T-cell (primary cell): ENCODE data around the gene SLC51B. TPM values are rescaled to one million over a fixed set of nuclear protein-coding genes. Genes with fewer than 3 reads are reported as not detected.
"Not testable (repeated sequence)": the region's sequence is repeated elsewhere in the genome, so short reads cannot be mapped to it uniquely, and the experiment has no call there.

Experiments used
- ATAC-seq, 4 experiments: fragments of 200-7000 bp in 3 of 4; fragments of 150-1000 bp in 1 of 4; cut with Tn5 transposase; replicated peaks in 1 of 4; 1 replicate in 3 of 4; 2 replicates in 1 of 4; pipeline ENCODE4 v1.10.0; 2021; ENCODE audit warnings: moderate library complexity in 3 of 4, mild to moderate bottlenecking in 2 of 4, moderate number of reproducible peaks in 1 of 4
- CTCF ChIA-PET, 2 donors: fragments of 300-600 bp; sonication (Branson Sonifier 250); formaldehyde crosslinking; loops; one replicate each; lab custom pipeline; 2022; ENCODE audit warnings: antibody characterized with exemption in 2 of 2; lab: Charles Lee
- POLR2A ChIA-PET, 2 donors: fragments of 300-600 bp; sonication (Branson Sonifier 250); formaldehyde crosslinking; loops; one replicate each; lab custom pipeline; 2022; ENCODE audit warnings: antibody characterized with exemption in 2 of 2; lab: Charles Lee
- DNase-seq, 35 experiments: peaks; one replicate each; pipeline versions ENCODE4 v3.0.0 to v3.0.0-alpha.2; 2013 to 2023
- H3K27ac ChIP-seq: one replicate; pipeline ENCODE4 v1.5.1; 2013; ENCODE audit warnings: low read length
- H3K27me3 ChIP-seq, 2 experiments: replicated peaks in 1 of 2; 1 replicate in 1 of 2; 2 replicates in 1 of 2; pipeline versions ENCODE4 v1.6.1 to v1.7.0; 2013; ENCODE audit warnings: low read length in 1 of 2, mixed read lengths in 1 of 2; ENCODE audit not compliant: control insufficient read depth in 2 of 2, insufficient read depth in 2 of 2; ENCODE audit errors: extremely low read depth in 1 of 2
- H3K36me3 ChIP-seq, 2 donors: 1 replicate in 1 of 2; 2 replicates in 1 of 2; pipeline versions ENCODE4 v1.6.1 to v1.7.0; 2013; ENCODE audit warnings: low read length in 1 of 2; ENCODE audit not compliant: control insufficient read depth in 2 of 2, insufficient read depth in 1 of 2; ENCODE audit errors: extremely low read depth in 1 of 2
- H3K4me1 ChIP-seq, 2 experiments: 1 replicate in 1 of 2; 2 replicates in 1 of 2; pipeline versions ENCODE4 v1.6.1 to v1.7.0; 2013; ENCODE audit warnings: low read length in 2 of 2, mixed read lengths in 1 of 2; ENCODE audit not compliant: insufficient read depth in 2 of 2, control insufficient read depth in 1 of 2; ENCODE audit errors: extremely low read depth in 1 of 2
- H3K4me3 ChIP-seq, 2 donors: 1 replicate in 1 of 2; 2 replicates in 1 of 2; pipeline versions ENCODE4 v1.5.1 to v1.7.0; 2013; ENCODE audit warnings: mild to moderate bottlenecking in 2 of 2, low read length in 1 of 2, moderate library complexity in 1 of 2; ENCODE audit not compliant: control insufficient read depth in 1 of 2; ENCODE audit errors: extremely low read depth in 1 of 2
- H3K9me3 ChIP-seq: 2 replicates; pipeline ENCODE4 v1.7.0; 2013
- H3K27ac Mint-ChIP-seq, 2 donors: one replicate each; pipeline ENCODE4 v1.8.0; 2020 to 2021; ENCODE audit warnings: mild to moderate bottlenecking in 2 of 2, mixed read lengths in 2 of 2
- H3K27me3 Mint-ChIP-seq, 2 donors: one replicate each; pipeline ENCODE4 v1.8.0; 2021 to 2022; ENCODE audit warnings: mixed read lengths in 2 of 2
- H3K36me3 Mint-ChIP-seq: one replicate; pipeline ENCODE4 v1.8.0; 2021; ENCODE audit warnings: mixed read lengths
- H3K4me1 Mint-ChIP-seq, 3 donors: one replicate each; pipeline ENCODE4 v1.8.0; 2020 to 2022; ENCODE audit warnings: mixed read lengths in 3 of 3, mild to moderate bottlenecking in 1 of 3
- H3K4me3 Mint-ChIP-seq, 3 donors: one replicate each; pipeline ENCODE4 v1.8.0; 2020 to 2022; ENCODE audit warnings: mild to moderate bottlenecking in 3 of 3, mixed read lengths in 3 of 3, moderate library complexity in 3 of 3
- H3K9me3 Mint-ChIP-seq, 3 donors: one replicate each; pipeline ENCODE4 v1.8.0; 2020 to 2022; ENCODE audit warnings: mixed read lengths in 3 of 3
- WGBS: methylation state at CpG from one replicate; pipeline ENCODE4 v1.1.5; 2013; ENCODE audit warnings: missing lambda C conversion rate; ENCODE audit not compliant: insufficient coverage; 5-methylcytosine and 5-hydroxymethylcytosine counted together
- total RNA-seq, 35 experiments: library from RNA in 6 of 35; stranded (reverse) in 6 of 35; fragments of 120-200 nt in 1 of 35; gene quantifications; one replicate each; pipeline versions ENCODE4 v1.2.1 to v1.2.4 and lab custom pipeline; 2013 to 2026

Gene SLC51B
- total RNA-seq, 5 donors from 2014 or later (not counting 1 experiment from before 2014, with no cell fraction given), result not detected

DNA sequence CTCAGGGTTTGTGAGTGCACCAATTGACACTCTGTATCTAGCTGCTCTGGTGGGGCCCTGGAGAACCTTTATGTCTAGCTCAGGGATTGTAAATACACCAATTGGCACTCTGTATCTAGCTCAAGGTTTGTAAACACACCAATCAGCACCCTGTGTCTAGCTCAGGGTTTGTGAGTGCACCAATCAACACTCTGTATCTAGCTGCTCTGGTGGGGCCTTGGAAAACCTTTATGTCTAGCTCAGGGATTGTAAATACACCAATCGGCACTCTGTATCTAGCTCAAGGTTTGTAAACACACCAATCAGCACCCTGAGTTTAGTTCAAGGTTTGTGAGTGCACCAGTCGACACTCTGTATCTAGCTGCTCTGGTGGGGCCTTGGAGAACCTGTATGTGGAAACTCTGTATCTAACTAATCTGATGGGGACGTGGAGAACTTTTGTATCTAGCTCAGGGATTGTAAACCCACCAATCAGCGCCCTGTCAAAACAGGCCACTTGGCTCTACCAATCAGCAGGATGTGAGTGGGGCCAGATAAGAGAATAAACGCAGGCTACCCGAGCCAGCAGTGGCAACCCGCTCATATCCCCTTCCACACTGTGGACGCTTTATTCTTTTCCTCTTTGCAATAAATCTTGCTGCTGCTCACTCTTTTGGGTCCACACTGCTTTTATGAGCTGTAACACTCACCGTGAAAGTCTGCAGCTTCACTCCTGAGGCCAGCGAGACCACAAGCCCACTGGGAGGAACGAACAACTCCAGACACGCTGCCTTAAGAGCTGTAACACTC is 30.6 kb downstream of the SLC51B start:
- H3K9me3 ChIP-seq, DNase-seq, H3K27ac Mint-ChIP-seq, H3K4me1 ChIP-seq, H3K36me3 ChIP-seq, H3K4me3 ChIP-seq, ATAC-seq, H3K27ac ChIP-seq, H3K36me3 Mint-ChIP-seq, H3K9me3 Mint-ChIP-seq, POLR2A ChIA-PET: not testable (repeated sequence)
- Mint-ChIP-seq H3K27me3 (peaks cover 22 to 23% of the 10 kb centered on the region in 2 donors), H3K4me3 (peak overlapping the region in 1 of 3 donors; percentile 28), H3K4me1 (peaks cover 5 to 14% (median 6%) of the 10 kb centered on the region in 3 donors)
- H3K27me3 ChIP-seq, result peaks cover 0 to 38% of the 10 kb centered on the region in 2 experiments
- 69% methylated on average over 10 of the region's 12 CpGs for WGBS
- CTCF ChIA-PET, result interaction anchor here in 1 of 2 donors (0.7 kb wide), 1 partner anchor 41 kb away, joined by 3 read pairs; no protein-coding TSS in a partner anchor

DNA sequence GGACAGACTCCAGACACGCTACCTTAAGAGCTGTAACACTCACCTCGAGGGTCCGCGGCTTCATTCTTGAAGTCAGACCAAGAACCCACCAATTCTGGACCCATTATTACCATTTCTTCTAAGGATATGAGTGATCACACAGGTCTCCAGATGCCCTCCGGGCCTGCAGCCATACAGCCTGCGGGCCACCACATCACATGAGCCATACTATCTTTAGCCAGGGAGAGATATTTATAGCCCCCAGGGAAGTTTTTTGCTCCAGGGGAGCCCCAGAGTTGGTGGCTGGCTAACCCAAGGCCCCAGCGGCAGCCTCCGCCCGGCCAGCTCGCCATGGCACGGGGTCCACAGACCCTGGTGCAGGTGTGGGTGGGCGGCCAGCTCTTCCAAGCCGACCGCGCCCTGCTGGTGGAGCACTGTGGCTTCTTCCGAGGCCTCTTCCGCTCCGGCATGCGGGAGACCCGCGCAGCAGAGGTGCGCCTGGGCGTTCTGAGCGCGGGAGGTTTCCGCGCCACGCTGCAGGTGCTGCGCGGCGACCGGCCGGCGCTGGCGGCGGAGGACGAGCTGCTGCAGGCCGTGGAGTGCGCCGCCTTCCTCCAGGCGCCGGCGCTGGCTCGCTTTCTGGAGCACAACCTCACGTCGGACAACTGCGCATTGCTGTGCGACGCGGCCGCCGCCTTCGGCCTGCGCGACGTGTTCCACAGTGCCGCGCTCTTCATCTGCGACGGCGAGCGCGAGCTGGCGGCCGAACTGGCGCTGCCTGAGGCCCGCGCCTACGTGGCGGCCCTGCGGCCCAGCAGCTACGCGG is 31.5 kb downstream of the SLC51B start, which contains the start of gene KBTBD13:
KBTBD13 (plus strand) TSS at position 261 of the 805 bp plus-strand sequence; CDS start at position 331, 70 bp downstream.
- DNase-seq (no peak), ATAC-seq (no peak)
- no peak within 1 kb of the TSS for H3K4me3 ChIP-seq
- Mint-ChIP-seq H3K4me1 (peaks cover 5 to 14% (median 8%) of the 10 kb centered on the region in 3 donors), H3K36me3 (no peaks in the 10 kb centered on the region), H3K9me3 (no peaks in the 10 kb centered on the region), H3K4me3 (peak within 1 kb of the TSS in 1 of 3 donors; percentile 59), H3K27me3 (peaks cover 21 to 23% of the 10 kb centered on the region in 2 donors), H3K27ac (no peak within 1 kb of the TSS)
- ChIA-PET CTCF (interaction anchor here in 1 of 2 donors (1.2 kb wide), 1 partner anchor 43 kb away, joined by 4 read pairs; no protein-coding TSS in a partner anchor), POLR2A (no interaction called here)
- H3K9me3 ChIP-seq, result no peaks in the 10 kb centered on the region
- no peaks in the 10 kb centered on the region for H3K36me3 ChIP-seq
- H3K27me3 ChIP-seq, result peaks cover 0 to 35% of the 10 kb centered on the region in 2 experiments
- peaks cover 0 to 9% of the 10 kb centered on the region in 2 experiments for H3K4me1 ChIP-seq
- WGBS, result 92% methylated on average over 67 of the region's 73 CpGs
- no peak within 1 kb of the TSS for H3K27ac ChIP-seq

DNA sequence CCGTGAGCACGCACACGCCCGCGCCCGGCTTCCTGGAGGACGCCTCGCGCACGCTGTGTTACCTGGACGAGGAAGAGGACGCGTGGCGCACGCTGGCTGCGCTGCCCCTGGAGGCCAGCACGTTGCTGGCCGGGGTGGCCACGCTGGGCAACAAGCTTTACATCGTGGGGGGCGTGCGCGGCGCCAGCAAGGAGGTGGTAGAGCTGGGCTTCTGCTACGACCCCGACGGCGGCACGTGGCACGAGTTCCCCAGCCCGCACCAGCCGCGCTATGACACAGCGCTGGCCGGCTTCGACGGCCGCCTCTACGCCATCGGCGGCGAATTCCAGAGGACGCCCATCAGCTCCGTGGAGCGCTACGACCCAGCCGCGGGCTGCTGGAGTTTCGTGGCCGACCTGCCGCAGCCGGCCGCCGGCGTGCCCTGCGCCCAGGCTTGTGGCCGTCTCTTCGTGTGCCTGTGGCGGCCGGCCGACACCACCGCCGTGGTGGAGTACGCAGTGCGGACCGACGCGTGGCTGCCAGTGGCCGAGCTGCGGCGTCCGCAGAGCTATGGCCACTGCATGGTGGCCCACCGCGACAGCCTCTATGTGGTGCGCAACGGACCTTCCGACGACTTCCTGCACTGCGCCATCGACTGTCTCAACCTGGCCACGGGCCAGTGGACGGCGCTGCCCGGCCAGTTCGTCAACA is 32.2 kb downstream of the SLC51B start:
- ChIA-PET CTCF (interaction anchor here (1.2 to 1.3 kb wide), 2 partner anchors 43 kb away, joined by 4 to 6 read pairs; no protein-coding TSS in a partner anchor), POLR2A (no interaction called here)
- Histone ChIP-seq H3K27ac (no peak overlapping the region), H3K4me1 (peaks cover 2 to 16% of the 10 kb centered on the region in 2 experiments), H3K36me3 (no peaks in the 10 kb centered on the region), H3K4me3 (no peak overlapping the region), H3K9me3 (no peaks in the 10 kb centered on the region), H3K27me3 (peaks cover 0 to 41% of the 10 kb centered on the region in 2 experiments)
- peak overlapping the region in 1 of 2 donors; percentile 55 for H3K27ac Mint-ChIP-seq
- H3K9me3 Mint-ChIP-seq, result no peaks in the 10 kb centered on the region
- DNase-seq (no peak), ATAC-seq (no peak)
- 74% methylated on average over 85 of the region's 85 CpGs for WGBS
- H3K4me1 Mint-ChIP-seq, result peaks cover 13 to 18% (median 16%) of the 10 kb centered on the region in 3 donors
- peak overlapping the region in 1 of 3 donors; percentile 59 for H3K4me3 Mint-ChIP-seq
- H3K27me3 Mint-ChIP-seq, result peaks cover 23 to 25% of the 10 kb centered on the region in 2 donors
- H3K36me3 Mint-ChIP-seq, result no peaks in the 10 kb centered on the region

DNA sequence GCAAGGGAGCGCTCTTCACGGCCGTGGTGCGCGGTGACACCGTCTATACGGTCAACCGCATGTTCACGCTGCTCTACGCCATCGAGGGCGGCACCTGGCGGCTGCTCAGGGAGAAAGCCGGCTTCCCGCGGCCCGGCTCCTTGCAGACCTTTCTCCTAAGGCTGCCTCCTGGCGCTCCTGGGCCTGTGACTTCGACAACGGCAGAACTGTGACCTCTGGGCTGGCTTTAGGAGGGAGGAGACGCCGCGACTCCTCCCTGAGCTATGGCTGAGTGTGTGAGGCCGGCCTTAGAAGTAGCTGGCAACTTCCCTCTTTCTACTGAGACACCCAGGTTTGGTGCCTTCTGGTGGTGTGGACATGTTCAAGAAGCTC is 32.8 kb downstream of the SLC51B start:
- CTCF ChIA-PET, result interaction anchor here (1.2 to 1.3 kb wide), 2 partner anchors 44 kb away, joined by 4 to 6 read pairs; no protein-coding TSS in a partner anchor
- no peaks in the 10 kb centered on the region for H3K36me3 ChIP-seq
- H3K9me3 ChIP-seq, result no peaks in the 10 kb centered on the region
- H3K36me3 Mint-ChIP-seq, result no peaks in the 10 kb centered on the region
- peaks cover 2 to 19% of the 10 kb centered on the region in 2 experiments for H3K4me1 ChIP-seq
- peak overlapping the region in 2 of 3 donors; percentile 21 to 59 for H3K4me3 Mint-ChIP-seq
- peak overlapping the region in 1 of 2 donors; percentile 55 for H3K27ac Mint-ChIP-seq
- no peak overlapping the region for H3K27ac ChIP-seq
- no peak overlapping the region for H3K4me3 ChIP-seq
- 9% methylated on average over 19 of the region's 24 CpGs for WGBS
- H3K27me3 ChIP-seq, result peaks cover 0 to 44% of the 10 kb centered on the region in 2 experiments
- peak in 31 of 35 experiments; percentile 6 to 65 (median 29) for DNase-seq
- peaks cover 28 to 31% of the 10 kb centered on the region in 2 donors for H3K27me3 Mint-ChIP-seq
- peak; percentile 49 to 66 (median 64) for ATAC-seq
- POLR2A ChIA-PET, result no interaction called here
- H3K4me1 Mint-ChIP-seq, result peaks cover 18 to 24% (median 21%) of the 10 kb centered on the region in 3 donors
- no peaks in the 10 kb centered on the region for H3K9me3 Mint-ChIP-seq

DNA sequence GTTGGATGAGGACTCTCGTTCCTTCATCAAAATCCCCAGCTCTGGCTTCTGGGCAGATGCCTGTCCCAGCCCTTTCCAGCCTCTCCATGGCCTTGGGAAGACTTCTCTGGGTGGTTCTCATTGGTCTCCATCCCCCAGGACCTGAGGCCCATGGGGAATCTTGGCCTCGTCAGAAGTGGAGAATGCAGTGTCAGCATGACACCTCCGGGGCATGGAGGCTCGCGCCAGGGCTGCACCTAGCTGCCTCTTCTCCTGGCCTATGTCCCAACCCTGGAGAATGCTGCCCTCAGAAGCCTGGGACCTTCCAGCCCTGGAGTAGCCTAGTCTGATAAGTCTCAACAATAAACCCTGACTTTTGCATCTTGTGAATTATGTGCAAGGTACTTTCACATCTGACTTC is 34.4 kb downstream of the SLC51B start:
- ChIA-PET POLR2A (no interaction called here), CTCF (no interaction called here)
- DNase-seq (no peak), ATAC-seq (no peak)
- 85% methylated on average over 5 of the region's 5 CpGs for WGBS
- no peaks in the 10 kb centered on the region for H3K36me3 ChIP-seq
- Mint-ChIP-seq H3K4me1 (peaks cover 20 to 26% (median 21%) of the 10 kb centered on the region in 3 donors), H3K36me3 (no peaks in the 10 kb centered on the region), H3K4me3 (no peak overlapping the region), H3K9me3 (no peaks in the 10 kb centered on the region), H3K27ac (no peak overlapping the region), H3K27me3 (peaks cover 32 to 35% of the 10 kb centered on the region in 2 donors)
- H3K9me3 ChIP-seq, result no peaks in the 10 kb centered on the region
- no peak overlapping the region for H3K27ac ChIP-seq
- H3K4me3 ChIP-seq, result no peak overlapping the region
- peaks cover 2 to 19% of the 10 kb centered on the region in 2 experiments for H3K4me1 ChIP-seq
- peaks cover 0 to 49% of the 10 kb centered on the region in 2 experiments for H3K27me3 ChIP-seq
